Measurements from ENCODE around the gene SEC14L5.
A peak's percentile ranks its signal among the peaks of the same experiment; 100 is the strongest.

The SEC14L5 gene

DNA sequence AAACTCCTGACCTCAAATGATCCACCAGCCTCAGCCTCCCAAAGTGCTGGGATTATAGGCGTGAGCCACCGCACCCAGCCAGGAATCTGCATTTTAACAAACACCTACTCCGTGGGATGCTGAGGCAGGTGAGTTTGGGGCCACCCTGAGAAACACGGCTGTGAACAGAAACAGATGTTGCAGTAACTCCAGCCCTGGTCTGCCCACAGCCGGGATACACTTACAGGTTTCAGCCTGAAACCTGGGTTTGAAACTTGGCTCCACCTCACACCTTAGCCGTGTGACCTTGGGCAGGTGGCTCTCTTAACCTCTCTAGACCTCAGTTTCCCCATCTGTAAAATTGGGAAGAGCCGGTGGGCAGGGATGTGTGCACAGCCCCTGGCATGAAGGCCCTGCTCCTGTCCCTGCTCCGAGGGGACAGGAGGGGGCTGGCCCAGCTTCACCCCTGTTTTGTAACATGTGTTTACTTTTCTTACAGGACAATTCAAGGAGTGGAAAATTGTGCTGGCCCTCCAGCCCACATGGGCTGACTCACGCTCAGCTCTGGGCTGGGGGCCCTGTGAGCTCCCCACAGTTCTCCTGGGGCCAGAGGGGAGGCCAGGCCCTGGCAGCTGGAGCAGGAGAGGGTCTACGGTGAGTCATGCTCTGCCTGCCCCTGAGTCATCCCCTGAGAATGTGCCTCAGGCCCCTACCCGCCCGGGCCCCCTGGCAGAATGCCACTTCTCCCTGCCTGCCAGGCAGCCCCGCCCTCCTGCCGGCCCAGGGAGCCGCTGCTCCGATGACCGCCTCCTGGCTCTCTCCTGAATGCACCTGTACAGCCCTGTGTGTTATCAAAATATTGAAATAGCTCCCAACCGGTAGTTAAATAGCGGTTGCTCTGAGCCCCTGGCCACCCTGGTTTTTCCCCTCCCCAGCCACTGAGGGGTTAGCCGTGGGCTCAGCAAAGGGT, 13.5 kb upstream of the SEC14L5 start (continued):
- peak; percentile 77 for TF ChIP-seq ZNF843 (tag by site-specific recombination; IDR thresholded peaks at IDR 0.05)
- TF ChIP-seq SP7 (tag by site-specific recombination; IDR thresholded peaks at IDR 0.05) = peak; percentile 99
- TF ChIP-seq KLF9 (tag by site-specific recombination; IDR thresholded peaks at IDR 0.05; ENCODE audit: low read depth) = peak; percentile 92
- TF ChIP-seq, protein P1, sequence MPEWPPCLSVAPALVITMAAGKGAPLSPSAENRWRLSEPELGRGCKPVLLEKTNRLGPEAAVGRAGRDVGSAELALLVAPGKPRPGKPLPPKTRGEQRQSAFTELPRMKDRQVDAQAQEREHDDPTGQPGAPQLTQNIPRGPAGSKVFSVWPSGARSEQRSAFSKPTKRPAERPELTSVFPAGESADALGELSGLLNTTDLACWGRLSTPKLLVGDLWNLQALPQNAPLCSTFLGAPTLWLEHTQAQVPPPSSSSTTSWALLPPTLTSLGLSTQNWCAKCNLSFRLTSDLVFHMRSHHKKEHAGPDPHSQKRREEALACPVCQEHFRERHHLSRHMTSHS (tag by site-specific recombination; IDR thresholded peaks at IDR 0.05) = peak; percentile 73; the same call in 1 of the 2 replicates
- TF ChIP-seq, protein P2, sequence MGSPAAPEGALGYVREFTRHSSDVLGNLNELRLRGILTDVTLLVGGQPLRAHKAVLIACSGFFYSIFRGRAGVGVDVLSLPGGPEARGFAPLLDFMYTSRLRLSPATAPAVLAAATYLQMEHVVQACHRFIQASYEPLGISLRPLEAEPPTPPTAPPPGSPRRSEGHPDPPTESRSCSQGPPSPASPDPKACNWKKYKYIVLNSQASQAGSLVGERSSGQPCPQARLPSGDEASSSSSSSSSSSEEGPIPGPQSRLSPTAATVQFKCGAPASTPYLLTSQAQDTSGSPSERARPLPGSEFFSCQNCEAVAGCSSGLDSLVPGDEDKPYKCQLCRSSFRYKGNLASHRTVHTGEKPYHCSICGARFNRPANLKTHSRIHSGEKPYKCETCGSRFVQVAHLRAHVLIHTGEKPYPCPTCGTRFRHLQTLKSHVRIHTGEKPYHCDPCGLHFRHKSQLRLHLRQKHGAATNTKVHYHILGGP (tag by site-specific recombination; IDR thresholded peaks at IDR 0.05) = no peak
- TF ChIP-seq ZNF701 (tag by site-specific recombination; IDR thresholded peaks at IDR 0.05) = no peak
- TF ChIP-seq ZNF19 (tag by site-specific recombination; IDR thresholded peaks at IDR 0.05; ENCODE audit: low read depth) = no peak
- TF ChIP-seq ZBTB48 (tag by site-specific recombination; IDR thresholded peaks at IDR 0.05) = peak; percentile 89
- no peak for TF ChIP-seq ZNF174 (tag by site-specific recombination; IDR thresholded peaks at IDR 0.05)
- TF ChIP-seq TCF7L2 (IDR thresholded peaks at IDR 0.05; ENCODE audit: borderline replicate concordance, low read depth, low read length) = no peak
- no peak for TF ChIP-seq ZNF114 (tag by site-specific recombination; IDR thresholded peaks at IDR 0.05)
- no peak for TF ChIP-seq ZNF658 (tag by site-specific recombination; IDR thresholded peaks at IDR 0.05)
- TF ChIP-seq, protein P3, sequence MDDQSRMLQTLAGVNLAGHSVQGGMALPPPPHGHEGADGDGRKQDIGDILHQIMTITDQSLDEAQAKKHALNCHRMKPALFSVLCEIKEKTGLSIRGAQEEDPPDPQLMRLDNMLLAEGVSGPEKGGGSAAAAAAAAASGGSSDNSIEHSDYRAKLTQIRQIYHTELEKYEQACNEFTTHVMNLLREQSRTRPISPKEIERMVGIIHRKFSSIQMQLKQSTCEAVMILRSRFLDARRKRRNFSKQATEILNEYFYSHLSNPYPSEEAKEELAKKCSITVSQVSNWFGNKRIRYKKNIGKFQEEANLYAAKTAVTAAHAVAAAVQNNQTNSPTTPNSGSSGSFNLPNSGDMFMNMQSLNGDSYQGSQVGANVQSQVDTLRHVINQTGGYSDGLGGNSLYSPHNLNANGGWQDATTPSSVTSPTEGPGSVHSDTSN (CRISPR knock-in tag; IDR thresholded peaks at IDR 0.05) = no peak
- no peak for TF ChIP-seq ZNF175 (tag by site-specific recombination; IDR thresholded peaks at IDR 0.05)
- no peak for TF ChIP-seq ZNF311 (tag by site-specific recombination; IDR thresholded peaks at IDR 0.05; ENCODE audit: borderline replicate concordance)
- TF ChIP-seq HOXA7 (CRISPR knock-in tag; IDR thresholded peaks at IDR 0.05; ENCODE audit: borderline replicate concordance) = no peak
- TF ChIP-seq, protein P4, sequence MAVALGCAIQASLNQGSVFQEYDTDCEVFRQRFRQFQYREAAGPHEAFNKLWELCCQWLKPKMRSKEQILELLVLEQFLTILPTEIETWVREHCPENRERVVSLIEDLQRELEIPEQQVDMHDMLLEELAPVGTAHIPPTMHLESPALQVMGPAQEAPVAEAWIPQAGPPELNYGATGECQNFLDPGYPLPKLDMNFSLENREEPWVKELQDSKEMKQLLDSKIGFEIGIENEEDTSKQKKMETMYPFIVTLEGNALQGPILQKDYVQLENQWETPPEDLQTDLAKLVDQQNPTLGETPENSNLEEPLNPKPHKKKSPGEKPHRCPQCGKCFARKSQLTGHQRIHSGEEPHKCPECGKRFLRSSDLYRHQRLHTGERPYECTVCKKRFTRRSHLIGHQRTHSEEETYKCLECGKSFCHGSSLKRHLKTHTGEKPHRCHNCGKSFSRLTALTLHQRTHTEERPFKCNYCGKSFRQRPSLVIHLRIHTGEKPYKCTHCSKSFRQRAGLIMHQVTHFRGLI (tag by site-specific recombination; IDR thresholded peaks at IDR 0.05) = peak; percentile 81
- TF ChIP-seq ZNF544 (tag by site-specific recombination; IDR thresholded peaks at IDR 0.05) = no peak

DNA sequence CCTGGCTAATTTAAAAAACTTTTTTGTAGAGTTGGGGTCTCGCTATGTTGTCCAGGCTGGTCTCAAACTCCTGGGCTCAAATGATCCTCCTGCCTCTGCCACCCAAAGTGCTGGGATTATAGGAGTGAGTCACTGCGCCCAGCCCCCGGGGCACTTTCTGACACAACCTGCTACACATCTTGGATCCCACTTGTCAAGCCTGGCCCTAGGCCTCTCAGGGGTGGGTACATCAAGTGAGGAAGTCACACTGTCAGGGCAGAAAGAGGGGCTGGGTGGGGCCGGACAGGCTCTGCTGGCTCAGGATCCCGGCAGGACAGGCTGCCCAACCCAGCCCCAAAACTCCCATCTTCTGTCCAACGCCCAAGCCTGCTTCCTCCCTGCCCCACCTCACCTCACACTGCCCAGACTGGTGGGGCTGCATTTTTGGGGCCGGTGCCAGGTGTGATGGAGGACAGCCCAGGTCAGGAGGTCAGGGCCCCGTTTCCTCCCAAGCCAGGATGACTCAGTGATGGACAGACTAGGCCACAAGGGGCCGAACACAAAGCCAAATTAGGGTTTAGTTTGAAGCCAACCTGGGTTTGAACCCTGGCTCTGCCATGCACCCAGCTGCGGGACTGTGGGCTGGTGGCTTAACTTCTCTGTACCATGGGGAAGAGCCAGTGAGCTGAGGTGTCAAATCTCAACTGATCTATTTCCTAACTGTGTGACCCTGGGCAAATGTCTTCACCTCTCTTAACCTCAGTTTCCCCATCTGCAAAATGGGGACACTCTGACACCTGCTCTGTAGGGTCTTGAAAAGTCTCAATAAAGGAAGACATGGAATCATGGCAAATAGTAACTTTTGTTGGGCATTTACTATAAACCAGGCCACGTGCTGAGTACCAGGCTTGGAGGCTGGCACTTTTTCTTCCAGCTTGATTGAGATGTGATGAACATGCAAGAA, 12.3 kb upstream of the SEC14L5 start:
- Histone ChIP-seq H3K9me3 (ENCODE audit: control insufficient read depth, insufficient read depth, low read depth, low read length) (no peaks in the 10 kb centered on the region), H3K36me3 (ENCODE audit: control insufficient read depth in 2 of 2, insufficient read depth in 1 of 2, low read length in 2 of 2) (no peaks in the 10 kb centered on the region), H3K27ac (ENCODE audit: extremely low read depth, low read depth, low read length) (peak overlapping the region; percentile 64; the same call in 1 of the 2 replicates), H3K4me1 (ENCODE audit: control insufficient read depth, insufficient read depth, low read length) (peaks cover 29% of the 10 kb centered on the region), H3K4me3 (ENCODE audit: low read depth, low read length) (no peak overlapping the region)
- CTCF ChIA-PET = interaction anchor here (0.6 to 1.4 kb wide), 3 partner anchors 10 to 1922 kb away, joined by 3 to 4 read pairs (median 3); partner anchors contain the start of gene HCFC1R1
- POLR2A ChIA-PET = interaction anchor here (1.2 to 1.3 kb wide), 3 partner anchors 9 to 212 kb away, joined by 4 to 8 read pairs (median 7); partner anchors contain the start of genes ANKS3, DNAAF8, PPL and SEC14L5
- TF ChIP-seq ZNF121 (tag by site-specific recombination; IDR thresholded peaks at IDR 0.05) (peak; percentile 92), SALL2 (tag by site-specific recombination; IDR thresholded peaks at IDR 0.05; ENCODE audit: borderline replicate concordance) (no peak), SP7 (tag by site-specific recombination; IDR thresholded peaks at IDR 0.05) (peak; percentile 21; the same call in 1 of the 2 replicates), EGR2 (tag by site-specific recombination; IDR thresholded peaks at IDR 0.05; ENCODE audit: low read depth) (no peak)
- TF ChIP-seq, protein P5, sequence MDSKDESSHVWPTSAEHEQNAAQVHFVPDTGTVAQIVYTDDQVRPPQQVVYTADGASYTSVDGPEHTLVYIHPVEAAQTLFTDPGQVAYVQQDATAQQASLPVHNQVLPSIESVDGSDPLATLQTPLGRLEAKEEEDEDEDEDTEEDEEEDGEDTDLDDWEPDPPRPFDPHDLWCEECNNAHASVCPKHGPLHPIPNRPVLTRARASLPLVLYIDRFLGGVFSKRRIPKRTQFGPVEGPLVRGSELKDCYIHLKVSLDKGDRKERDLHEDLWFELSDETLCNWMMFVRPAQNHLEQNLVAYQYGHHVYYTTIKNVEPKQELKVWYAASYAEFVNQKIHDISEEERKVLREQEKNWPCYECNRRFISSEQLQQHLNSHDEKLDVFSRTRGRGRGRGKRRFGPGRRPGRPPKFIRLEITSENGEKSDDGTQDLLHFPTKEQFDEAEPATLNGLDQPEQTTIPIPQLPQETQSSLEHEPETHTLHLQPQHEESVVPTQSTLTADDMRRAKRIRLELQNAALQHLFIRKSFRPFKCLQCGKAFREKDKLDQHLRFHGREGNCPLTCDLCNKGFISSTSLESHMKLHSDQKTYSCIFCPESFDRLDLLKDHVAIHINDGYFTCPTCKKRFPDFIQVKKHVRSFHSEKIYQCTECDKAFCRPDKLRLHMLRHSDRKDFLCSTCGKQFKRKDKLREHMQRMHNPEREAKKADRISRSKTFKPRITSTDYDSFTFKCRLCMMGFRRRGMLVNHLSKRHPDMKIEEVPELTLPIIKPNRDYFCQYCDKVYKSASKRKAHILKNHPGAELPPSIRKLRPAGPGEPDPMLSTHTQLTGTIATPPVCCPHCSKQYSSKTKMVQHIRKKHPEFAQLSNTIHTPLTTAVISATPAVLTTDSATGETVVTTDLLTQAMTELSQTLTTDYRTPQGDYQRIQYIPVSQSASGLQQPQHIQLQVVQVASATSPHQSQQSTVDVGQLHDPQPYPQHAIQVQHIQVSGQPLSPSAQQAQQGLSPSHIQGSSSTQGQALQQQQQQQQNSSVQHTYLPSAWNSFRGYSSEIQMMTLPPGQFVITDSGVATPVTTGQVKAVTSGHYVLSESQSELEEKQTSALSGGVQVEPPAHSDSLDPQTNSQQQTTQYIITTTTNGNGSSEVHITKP (tag by site-specific recombination; IDR thresholded peaks at IDR 0.05) = peak; percentile 17; the same call in 1 of the 2 replicates
- TF ChIP-seq, protein P4 (tag by site-specific recombination; IDR thresholded peaks at IDR 0.05) = peak; percentile 84

All from HEK293 (cell line).